Cardiac fibroblast (primary cell): ENCODE results near the gene CERKL.

ENCODE experiments used
- DNase-seq, 2 donors: peaks; one replicate each; pipeline versions ENCODE4 v3.0.0 to v3.0.0-alpha.2; 2010; ENCODE audit warnings: low read depth in 2 of 2
- H3K4me3 ChIP-seq, 2 donors: replicated peaks in 1 of 2; 1 replicate in 1 of 2; 2 replicates in 1 of 2; pipeline ENCODE4 v1.5.1; 2011; ENCODE audit warnings: low read depth in 2 of 2, low read length in 2 of 2, mild to moderate bottlenecking in 2 of 2, moderate library complexity in 1 of 2
- CTCF ChIP-seq: IDR thresholded peaks from one replicate; pipeline ENCODE4 v1.5.1; 2011; ENCODE audit warnings: low read depth, mild to moderate bottlenecking, low read length, inconsistent platforms

CERKL gene

GRCh38 chr2:181677912-181678586 lies 21.1 kb upstream of the CERKL start:
- DNase-seq, result peak; percentile 81 to 83
- TF ChIP-seq CTCF, result no peak
- H3K4me3 ChIP-seq, result no peak overlapping the region

DNA sequence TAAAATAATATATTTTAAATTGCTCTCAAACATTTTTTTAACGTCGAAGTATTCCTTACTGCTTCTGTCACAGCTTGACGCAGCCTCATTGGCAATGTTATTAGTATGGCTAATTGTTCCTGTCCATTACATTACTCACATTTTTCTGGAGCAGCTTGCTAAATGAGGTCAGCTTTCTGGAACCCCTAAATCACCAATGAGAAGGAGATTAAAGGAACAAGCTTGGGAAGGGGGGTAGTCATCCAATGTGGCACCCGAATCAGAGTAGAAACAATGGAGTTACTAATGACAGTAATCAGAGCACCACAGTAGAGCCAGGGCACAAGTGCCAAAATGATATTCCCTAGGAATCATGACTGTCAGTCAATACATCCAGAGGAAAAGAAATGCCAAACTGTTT lies 18.3 kb upstream of the CERKL start:
- H3K4me3 ChIP-seq, result no peak overlapping the region
- no peak for DNase-seq
- no peak for TF ChIP-seq CTCF

DNA sequence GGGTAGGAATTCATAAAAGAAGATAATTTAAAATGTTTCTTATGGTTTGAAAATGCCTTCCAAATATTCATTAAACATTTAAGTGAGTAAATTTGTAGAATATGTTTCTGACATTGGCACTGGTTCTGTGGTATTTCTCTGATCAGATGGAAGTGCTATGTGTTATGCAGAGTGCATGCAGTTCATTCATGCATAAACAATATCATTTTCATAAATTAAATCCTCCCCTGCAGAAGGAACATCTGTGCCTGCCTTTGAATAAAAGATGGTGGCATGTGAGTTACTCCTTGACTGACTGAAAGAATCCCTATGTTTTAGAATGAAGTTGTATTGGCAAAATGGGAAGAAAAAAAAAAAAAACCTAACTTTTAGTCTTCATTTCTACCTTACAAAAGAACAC lies 17.6 kb upstream of the CERKL start:
- TF ChIP-seq CTCF, result no peak
- DNase-seq, result no peak
- H3K4me3 ChIP-seq, result no peak overlapping the region

- no peak for TF ChIP-seq CTCF
- DNase-seq, result no peak
- no peak overlapping the region for H3K4me3 ChIP-seq
These were observed 16.3 kb upstream of the CERKL start for GRCh38 chr2:181673173-181673572.

- no peak overlapping the region for H3K4me3 ChIP-seq
- TF ChIP-seq CTCF, result no peak
- DNase-seq, result no peak
These were observed 15.5 kb upstream of the CERKL start for GRCh38 chr2:181672255-181673008.

DNA sequence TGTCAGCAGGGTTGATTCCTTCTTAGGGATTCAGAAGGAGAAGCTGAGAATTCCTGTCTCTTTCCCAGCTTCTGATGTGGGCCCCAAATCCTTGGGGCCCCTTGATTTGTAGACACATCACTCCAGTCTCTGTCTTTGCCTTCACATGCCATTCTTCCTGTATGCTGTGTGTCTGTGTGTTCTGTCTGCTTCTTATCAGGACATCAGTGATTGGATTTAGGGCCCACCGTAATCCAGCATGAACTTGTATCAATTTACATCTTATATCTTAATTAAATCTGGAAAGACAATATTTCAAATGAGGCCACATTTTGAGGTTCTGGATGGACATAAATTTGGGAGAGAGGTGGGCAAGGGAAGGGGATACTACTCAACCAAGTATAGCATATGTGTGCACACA lies 13.7 kb upstream of the CERKL start:
- TF ChIP-seq CTCF, result no peak
- DNase-seq, result no peak

More for the DNA sequence above, 13.7 kb upstream of the CERKL start:
- H3K4me3 ChIP-seq, result no peak overlapping the region
